Liver (tissue), 9 donors: ENCODE measurements around the gene ZNF827. TPM values are rescaled to one million over a fixed set of nuclear protein-coding genes. Genes with fewer than 3 reads are reported as not detected.
"Not testable (repeated sequence)": the region's sequence is repeated elsewhere in the genome, so short reads cannot be mapped to it uniquely, and the experiment has no call there.

Experiments
- DNase-seq: peaks from one replicate; pipeline ENCODE4 v3.0.0-alpha.2; 2017; ENCODE audit warnings: low spot score
- H3K27ac ChIP-seq, 2 donors: one replicate each; pipeline ENCODE4 v1.7.0; 2013; ENCODE audit warnings: inconsistent platforms in 2 of 2, low read length in 2 of 2, control low read depth in 1 of 2, low read depth in 1 of 2, mild to moderate bottlenecking in 1 of 2
- H3K27me3 ChIP-seq, 4 donors: one replicate each; pipeline versions ENCODE4 v1.6.1 to v1.7.0; 2013; ENCODE audit warnings: low read length in 3 of 4, inconsistent platforms in 1 of 4, mild to moderate bottlenecking in 1 of 4, moderate library complexity in 1 of 4; ENCODE audit not compliant: control insufficient read depth in 4 of 4, insufficient read depth in 4 of 4
- H3K36me3 ChIP-seq, 4 donors: one replicate each; pipeline versions ENCODE4 v1.6.1 to v1.7.0; 2013; ENCODE audit warnings: low read length in 3 of 4, mild to moderate bottlenecking in 3 of 4, low read depth in 1 of 4, moderate library complexity in 1 of 4; ENCODE audit not compliant: control insufficient read depth in 4 of 4, insufficient read depth in 3 of 4
- H3K4me1 ChIP-seq, 4 donors: one replicate each; pipeline versions ENCODE4 v1.6.1 to v1.7.0; 2013; ENCODE audit warnings: low read length in 3 of 4, mild to moderate bottlenecking in 3 of 4, moderate library complexity in 1 of 4; ENCODE audit not compliant: control insufficient read depth in 4 of 4, insufficient read depth in 4 of 4
- H3K4me3 ChIP-seq, 3 donors: one replicate each; pipeline versions ENCODE4 v1.6.1 to v1.7.0; 2013; ENCODE audit warnings: low read length in 3 of 3, control low read depth in 1 of 3, low read depth in 1 of 3, mild to moderate bottlenecking in 1 of 3
- H3K9ac ChIP-seq, 2 donors: one replicate each; pipeline ENCODE4 v1.7.0; 2013; ENCODE audit warnings: low read length in 2 of 2, mild to moderate bottlenecking in 2 of 2, moderate library complexity in 2 of 2, control low read depth in 1 of 2, low read depth in 1 of 2
- H3K9me3 ChIP-seq, 4 donors: one replicate each; pipeline versions ENCODE4 v1.6.1 to v1.7.0; 2013; ENCODE audit warnings: low read length in 3 of 4; ENCODE audit not compliant: control insufficient read depth in 4 of 4
- EGR1 ChIP-seq, 2 donors: IDR thresholded peaks; 2 replicates each; pipeline ENCODE4 v1.6.1; 2016 to 2018; ENCODE audit warnings: antibody characterized with exemption in 2 of 2, low read depth in 2 of 2
- FOXA1 ChIP-seq: IDR thresholded peaks from 2 replicates; pipeline ENCODE4 v1.6.1; 2016; ENCODE audit warnings: antibody characterized with exemption
- GABPA ChIP-seq, 2 donors: IDR thresholded peaks in 1 of 2; conservative IDR thresholded peaks in 1 of 2; 2 replicates each; pipeline ENCODE4 v1.6.1; 2016; ENCODE audit warnings: antibody characterized with exemption in 2 of 2, mild to moderate bottlenecking in 1 of 2, moderate library complexity in 1 of 2
- HNF4G ChIP-seq: IDR thresholded peaks from 2 replicates; pipeline ENCODE4 v1.6.1; 2016; ENCODE audit warnings: antibody characterized with exemption
- JUND ChIP-seq, 2 donors: IDR thresholded peaks; 2 replicates each; pipeline ENCODE4 v1.6.1; 2016; ENCODE audit warnings: antibody characterized with exemption in 2 of 2
- NR2F2 ChIP-seq: IDR thresholded peaks from 2 replicates; pipeline ENCODE4 v1.6.1; 2016; ENCODE audit warnings: antibody characterized with exemption
- RAD21 ChIP-seq, 2 donors: IDR thresholded peaks; 2 replicates each; pipeline ENCODE4 v1.6.1; 2016; ENCODE audit warnings: antibody characterized with exemption in 2 of 2, mild to moderate bottlenecking in 2 of 2
- RXRA ChIP-seq, 2 donors: IDR thresholded peaks; 2 replicates each; pipeline ENCODE4 v1.6.1; 2017 to 2018; ENCODE audit warnings: antibody characterized with exemption in 2 of 2, mild to moderate bottlenecking in 1 of 2
- SP1 ChIP-seq: IDR thresholded peaks from 2 replicates; pipeline ENCODE4 v1.6.1; 2018; ENCODE audit warnings: antibody characterized with exemption, mild to moderate bottlenecking
- TAF1 ChIP-seq: conservative IDR thresholded peaks from 2 replicates; pipeline ENCODE4 v1.6.1; 2016; ENCODE audit warnings: antibody characterized with exemption, mild to moderate bottlenecking
- YY1 ChIP-seq: IDR thresholded peaks from 2 replicates; pipeline ENCODE4 v1.6.1; 2016; ENCODE audit warnings: antibody characterized with exemption, mild to moderate bottlenecking
- WGBS: extraction: QIAGEN DNeasy Blood & Tissue Kit; methylation state at CpG from one replicate; pipeline ENCODE4 v1.1.7; 2013; 5-methylcytosine and 5-hydroxymethylcytosine counted together
- polyA plus RNA-seq, 2 donors: library from polyadenylated mRNA; stranded (reverse) in 1 of 2; unstranded in 1 of 2; fragments of 200-250 nt in 1 of 2; fragments of >200 nt in 1 of 2; fragmentation: Nextera tagmentation in 1 of 2; extraction: Ambion mirVana in 1 of 2; gene quantifications; one replicate each; pipeline versions ENCODE4 v1.2.1 to v1.2.3, GENCODE V29; 2013 to 2015
- total RNA-seq, 2 donors: library from RNA; depleted of rRNA; stranded (reverse); fragments of >200 nt; gene quantifications; one replicate each; pipeline ENCODE4 v1.2.3, GENCODE V29; 2014
- TF ChIP-seq, protein P1 (sequence below): IDR thresholded peaks from 2 replicates; pipeline ENCODE4 v1.6.1; 2016; ENCODE audit warnings: antibody characterized with exemption
- TF ChIP-seq, protein P2 (sequence below): IDR thresholded peaks from 2 replicates; pipeline ENCODE4 v1.6.1; 2016; ENCODE audit warnings: antibody characterized with exemption, mild to moderate bottlenecking
- TF ChIP-seq, protein P3 (sequence below): IDR thresholded peaks from 2 replicates; pipeline ENCODE4 v1.6.1; 2016; ENCODE audit warnings: antibody characterized with exemption
- TF ChIP-seq, protein P4 (sequence below): IDR thresholded peaks from 2 replicates; pipeline ENCODE4 v1.6.1; 2016; ENCODE audit warnings: antibody characterized with exemption
- TF ChIP-seq, protein P5 (sequence below): fragments of 150-350 bp; IDR thresholded peaks from 2 replicates; pipeline ENCODE4 v1.5.1; 2017; ENCODE audit warnings: improper control_type of control experiment, low read depth, low read length; ENCODE audit not compliant: missing input control
- donor health status: healthy.
- donor health status: healthy.
- donor health status: healthy.
- donor health status: healthy.
- donor health status: healthy.

ZNF827 gene
- total and polyA plus RNA-seq, 4 donors, result 0.46 to 2.9 (median 1.2) TPM

DNA sequence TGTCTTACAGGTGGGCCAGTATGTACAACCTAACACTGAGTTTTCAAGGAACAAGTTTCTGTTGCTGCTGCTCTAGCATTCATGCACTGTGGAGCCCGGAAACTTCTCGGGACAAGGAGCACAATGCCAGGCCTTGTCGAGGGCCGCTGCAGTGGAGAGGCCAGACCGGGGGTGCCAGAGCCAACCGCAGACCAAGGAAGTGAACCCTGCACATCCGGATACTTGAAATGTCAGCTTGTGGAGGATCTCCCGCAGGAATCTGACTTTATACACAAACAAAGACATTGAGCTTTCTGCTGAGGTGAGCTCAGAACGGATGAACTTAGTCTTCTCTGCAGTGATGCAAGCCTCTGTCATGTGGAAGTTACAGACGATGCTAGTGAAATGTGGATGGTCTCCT lies 99.5 kb downstream of the ZNF827 start:
- no peaks in the 10 kb centered on the region for H3K4me1 ChIP-seq
- no peaks in the 10 kb centered on the region for H3K9me3 ChIP-seq
- H3K9ac ChIP-seq, result no peak overlapping the region
- H3K36me3 ChIP-seq, result no peaks in the 10 kb centered on the region
- H3K4me3 ChIP-seq, result no peak overlapping the region
- 91% methylated on average over 10 of the region's 10 CpGs for WGBS
- TF ChIP-seq EGR1 (IDR thresholded peaks at IDR 0.05; ENCODE audit: low read depth in 2 of 2) (no peak), GABPA (IDR thresholded peaks at IDR 0.05 in 1 of 2, conservative IDR thresholded peaks at IDR 0.05 in 1 of 2) (no peak), TAF1 (no peak), SP1 (no peak), FOXA1 (no peak), YY1 (no peak), NR2F2 (no peak), JUND (IDR thresholded peaks at IDR 0.05) (no peak), HNF4G (no peak), RAD21 (IDR thresholded peaks at IDR 0.05) (no peak), RXRA (IDR thresholded peaks at IDR 0.05) (no peak)
- TF ChIP-seq, protein P1, sequence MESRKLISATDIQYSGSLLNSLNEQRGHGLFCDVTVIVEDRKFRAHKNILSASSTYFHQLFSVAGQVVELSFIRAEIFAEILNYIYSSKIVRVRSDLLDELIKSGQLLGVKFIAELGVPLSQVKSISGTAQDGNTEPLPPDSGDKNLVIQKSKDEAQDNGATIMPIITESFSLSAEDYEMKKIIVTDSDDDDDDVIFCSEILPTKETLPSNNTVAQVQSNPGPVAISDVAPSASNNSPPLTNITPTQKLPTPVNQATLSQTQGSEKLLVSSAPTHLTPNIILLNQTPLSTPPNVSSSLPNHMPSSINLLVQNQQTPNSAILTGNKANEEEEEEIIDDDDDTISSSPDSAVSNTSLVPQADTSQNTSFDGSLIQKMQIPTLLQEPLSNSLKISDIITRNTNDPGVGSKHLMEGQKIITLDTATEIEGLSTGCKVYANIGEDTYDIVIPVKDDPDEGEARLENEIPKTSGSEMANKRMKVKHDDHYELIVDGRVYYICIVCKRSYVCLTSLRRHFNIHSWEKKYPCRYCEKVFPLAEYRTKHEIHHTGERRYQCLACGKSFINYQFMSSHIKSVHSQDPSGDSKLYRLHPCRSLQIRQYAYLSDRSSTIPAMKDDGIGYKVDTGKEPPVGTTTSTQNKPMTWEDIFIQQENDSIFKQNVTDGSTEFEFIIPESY, result no peak
- TF ChIP-seq, protein P2, sequence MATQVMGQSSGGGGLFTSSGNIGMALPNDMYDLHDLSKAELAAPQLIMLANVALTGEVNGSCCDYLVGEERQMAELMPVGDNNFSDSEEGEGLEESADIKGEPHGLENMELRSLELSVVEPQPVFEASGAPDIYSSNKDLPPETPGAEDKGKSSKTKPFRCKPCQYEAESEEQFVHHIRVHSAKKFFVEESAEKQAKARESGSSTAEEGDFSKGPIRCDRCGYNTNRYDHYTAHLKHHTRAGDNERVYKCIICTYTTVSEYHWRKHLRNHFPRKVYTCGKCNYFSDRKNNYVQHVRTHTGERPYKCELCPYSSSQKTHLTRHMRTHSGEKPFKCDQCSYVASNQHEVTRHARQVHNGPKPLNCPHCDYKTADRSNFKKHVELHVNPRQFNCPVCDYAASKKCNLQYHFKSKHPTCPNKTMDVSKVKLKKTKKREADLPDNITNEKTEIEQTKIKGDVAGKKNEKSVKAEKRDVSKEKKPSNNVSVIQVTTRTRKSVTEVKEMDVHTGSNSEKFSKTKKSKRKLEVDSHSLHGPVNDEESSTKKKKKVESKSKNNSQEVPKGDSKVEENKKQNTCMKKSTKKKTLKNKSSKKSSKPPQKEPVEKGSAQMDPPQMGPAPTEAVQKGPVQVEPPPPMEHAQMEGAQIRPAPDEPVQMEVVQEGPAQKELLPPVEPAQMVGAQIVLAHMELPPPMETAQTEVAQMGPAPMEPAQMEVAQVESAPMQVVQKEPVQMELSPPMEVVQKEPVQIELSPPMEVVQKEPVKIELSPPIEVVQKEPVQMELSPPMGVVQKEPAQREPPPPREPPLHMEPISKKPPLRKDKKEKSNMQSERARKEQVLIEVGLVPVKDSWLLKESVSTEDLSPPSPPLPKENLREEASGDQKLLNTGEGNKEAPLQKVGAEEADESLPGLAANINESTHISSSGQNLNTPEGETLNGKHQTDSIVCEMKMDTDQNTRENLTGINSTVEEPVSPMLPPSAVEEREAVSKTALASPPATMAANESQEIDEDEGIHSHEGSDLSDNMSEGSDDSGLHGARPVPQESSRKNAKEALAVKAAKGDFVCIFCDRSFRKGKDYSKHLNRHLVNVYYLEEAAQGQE, result no peak
- TF ChIP-seq, protein P3, sequence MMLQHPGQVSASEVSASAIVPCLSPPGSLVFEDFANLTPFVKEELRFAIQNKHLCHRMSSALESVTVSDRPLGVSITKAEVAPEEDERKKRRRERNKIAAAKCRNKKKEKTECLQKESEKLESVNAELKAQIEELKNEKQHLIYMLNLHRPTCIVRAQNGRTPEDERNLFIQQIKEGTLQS, result no peak
- TF ChIP-seq, protein P4, sequence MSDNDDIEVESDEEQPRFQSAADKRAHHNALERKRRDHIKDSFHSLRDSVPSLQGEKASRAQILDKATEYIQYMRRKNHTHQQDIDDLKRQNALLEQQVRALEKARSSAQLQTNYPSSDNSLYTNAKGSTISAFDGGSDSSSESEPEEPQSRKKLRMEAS, result no peak
- TF ChIP-seq, protein P5, sequence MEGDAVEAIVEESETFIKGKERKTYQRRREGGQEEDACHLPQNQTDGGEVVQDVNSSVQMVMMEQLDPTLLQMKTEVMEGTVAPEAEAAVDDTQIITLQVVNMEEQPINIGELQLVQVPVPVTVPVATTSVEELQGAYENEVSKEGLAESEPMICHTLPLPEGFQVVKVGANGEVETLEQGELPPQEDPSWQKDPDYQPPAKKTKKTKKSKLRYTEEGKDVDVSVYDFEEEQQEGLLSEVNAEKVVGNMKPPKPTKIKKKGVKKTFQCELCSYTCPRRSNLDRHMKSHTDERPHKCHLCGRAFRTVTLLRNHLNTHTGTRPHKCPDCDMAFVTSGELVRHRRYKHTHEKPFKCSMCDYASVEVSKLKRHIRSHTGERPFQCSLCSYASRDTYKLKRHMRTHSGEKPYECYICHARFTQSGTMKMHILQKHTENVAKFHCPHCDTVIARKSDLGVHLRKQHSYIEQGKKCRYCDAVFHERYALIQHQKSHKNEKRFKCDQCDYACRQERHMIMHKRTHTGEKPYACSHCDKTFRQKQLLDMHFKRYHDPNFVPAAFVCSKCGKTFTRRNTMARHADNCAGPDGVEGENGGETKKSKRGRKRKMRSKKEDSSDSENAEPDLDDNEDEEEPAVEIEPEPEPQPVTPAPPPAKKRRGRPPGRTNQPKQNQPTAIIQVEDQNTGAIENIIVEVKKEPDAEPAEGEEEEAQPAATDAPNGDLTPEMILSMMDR, result no peak
- H3K27ac ChIP-seq, result no peak overlapping the region
- no peak for DNase-seq
- no peaks in the 10 kb centered on the region for H3K27me3 ChIP-seq

DNA sequence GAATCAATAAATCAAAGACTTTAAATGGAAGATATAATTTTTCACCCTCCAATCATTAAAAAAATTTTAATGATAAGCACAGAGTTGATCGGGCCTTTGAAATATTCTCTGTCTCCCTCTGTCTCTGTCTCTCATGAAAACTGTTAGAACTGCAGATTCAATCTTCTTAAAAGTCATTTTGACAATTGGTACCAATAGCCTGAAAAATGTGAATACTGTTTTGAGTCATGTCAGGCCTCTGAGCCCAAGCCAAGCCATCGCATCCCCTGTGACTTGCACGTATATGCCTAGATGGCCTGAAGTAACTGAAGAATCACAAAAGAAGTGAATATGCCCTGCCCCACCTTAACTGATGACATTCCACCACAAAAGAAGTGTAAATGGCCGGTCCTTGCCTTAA lies 106.2 kb downstream of the ZNF827 start:
- DNase-seq, H3K36me3 ChIP-seq, H3K27me3 ChIP-seq, H3K4me1 ChIP-seq, H3K27ac ChIP-seq, H3K9me3 ChIP-seq, H3K9ac ChIP-seq, H3K4me3 ChIP-seq: not testable (repeated sequence)
- 91% methylated on average over 4 of the region's 4 CpGs for WGBS
